Measurements from ENCODE around the gene LILRA5.

LILRA5 gene

GRCh38 chr19:54309811-54310210 lies 3.2 kb downstream of the LILRA5 start:
- TF ChIP-seq, protein P1, sequence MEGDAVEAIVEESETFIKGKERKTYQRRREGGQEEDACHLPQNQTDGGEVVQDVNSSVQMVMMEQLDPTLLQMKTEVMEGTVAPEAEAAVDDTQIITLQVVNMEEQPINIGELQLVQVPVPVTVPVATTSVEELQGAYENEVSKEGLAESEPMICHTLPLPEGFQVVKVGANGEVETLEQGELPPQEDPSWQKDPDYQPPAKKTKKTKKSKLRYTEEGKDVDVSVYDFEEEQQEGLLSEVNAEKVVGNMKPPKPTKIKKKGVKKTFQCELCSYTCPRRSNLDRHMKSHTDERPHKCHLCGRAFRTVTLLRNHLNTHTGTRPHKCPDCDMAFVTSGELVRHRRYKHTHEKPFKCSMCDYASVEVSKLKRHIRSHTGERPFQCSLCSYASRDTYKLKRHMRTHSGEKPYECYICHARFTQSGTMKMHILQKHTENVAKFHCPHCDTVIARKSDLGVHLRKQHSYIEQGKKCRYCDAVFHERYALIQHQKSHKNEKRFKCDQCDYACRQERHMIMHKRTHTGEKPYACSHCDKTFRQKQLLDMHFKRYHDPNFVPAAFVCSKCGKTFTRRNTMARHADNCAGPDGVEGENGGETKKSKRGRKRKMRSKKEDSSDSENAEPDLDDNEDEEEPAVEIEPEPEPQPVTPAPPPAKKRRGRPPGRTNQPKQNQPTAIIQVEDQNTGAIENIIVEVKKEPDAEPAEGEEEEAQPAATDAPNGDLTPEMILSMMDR (IDR thresholded peaks at IDR 0.05; ENCODE audit: low read length) = no peak
- TF ChIP-seq EZH2phosphoT487 (IDR thresholded peaks at IDR 0.05; ENCODE audit: low read length) (no peak), EZH2 (optimal IDR thresholded peaks at IDR 0.05; ENCODE audit: low read depth, low read length) (no peak)
- Histone ChIP-seq H3K9me2 (replicated peaks; ENCODE audit: insufficient read depth, low read length) (no peaks in the 10 kb centered on the region), H3K79me2 (ENCODE audit: low read length) (no peaks in the 10 kb centered on the region), H2AFZ (ENCODE audit: low read length) (no peak overlapping the region), H3K9me3 (replicated peaks; ENCODE audit: insufficient read depth, low read length) (no peaks in the 10 kb centered on the region), H4K20me1 (ENCODE audit: insufficient read depth, low read length) (no peaks in the 10 kb centered on the region), H3K27me3 (replicated peaks; ENCODE audit: insufficient read depth, low read length) (peaks cover 72% of the 10 kb centered on the region), H3K4me1 (ENCODE audit: low read length) (no peaks in the 10 kb centered on the region), H3F3A (ENCODE audit: insufficient read depth, low read length) (no peaks in the 10 kb centered on the region), H3K27ac (ENCODE audit: low read length) (no peak overlapping the region), H3K36me3 (replicated peaks; ENCODE audit: insufficient read depth, low read length) (no peaks in the 10 kb centered on the region), H3K4me2 (ENCODE audit: low read depth, low read length) (no peak overlapping the region), H3K9ac (ENCODE audit: low read length) (no peak overlapping the region), H3K4me3 (ENCODE audit: low read length) (no peak overlapping the region)
- no peak for DNase-seq

DNA sequence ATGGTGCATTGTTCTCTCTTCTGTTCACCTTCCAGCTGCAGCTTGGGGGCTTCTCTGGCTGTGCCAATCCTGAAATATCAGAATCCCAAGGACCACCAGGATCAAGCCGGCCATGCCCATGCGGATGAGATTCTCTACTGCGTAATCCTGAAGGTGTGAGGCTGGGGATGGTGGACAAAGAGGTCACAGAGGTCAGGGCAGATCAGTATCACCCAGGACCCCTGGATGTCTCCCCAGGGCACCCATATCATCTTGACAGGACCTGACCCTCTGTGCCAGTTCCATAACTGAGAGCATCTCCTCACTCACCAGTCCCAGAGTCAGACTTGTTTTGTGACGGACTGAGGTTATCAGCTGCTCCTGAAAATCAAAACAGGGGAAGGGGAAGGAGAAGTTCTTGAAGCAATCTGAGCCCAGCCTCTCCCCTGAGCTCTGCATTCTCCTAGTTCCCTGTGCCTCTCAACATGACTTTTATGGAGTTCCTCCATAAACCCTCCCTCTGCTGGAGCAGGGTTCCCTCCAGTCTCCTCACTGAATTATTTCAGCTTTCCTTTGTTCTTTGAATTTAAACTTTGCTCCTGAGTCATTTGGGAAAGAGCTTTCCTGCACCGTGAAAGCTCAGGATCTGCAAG lies 5.5 kb downstream of the LILRA5 start:
- peaks cover 63% of the 10 kb centered on the region for H3K27me3 ChIP-seq (replicated peaks; ENCODE audit: insufficient read depth, low read length)
- no peaks in the 10 kb centered on the region for H3F3A ChIP-seq (ENCODE audit: insufficient read depth, low read length)
- no peaks in the 10 kb centered on the region for H3K79me2 ChIP-seq (ENCODE audit: low read length)
- no peaks in the 10 kb centered on the region for H3K9me3 ChIP-seq (replicated peaks; ENCODE audit: insufficient read depth, low read length)
- H3K27ac ChIP-seq (ENCODE audit: low read length) = no peak overlapping the region
- no peak for DNase-seq
- no peak for TF ChIP-seq EZH2 (optimal IDR thresholded peaks at IDR 0.05; ENCODE audit: low read depth, low read length)
- TF ChIP-seq EZH2phosphoT487 (IDR thresholded peaks at IDR 0.05; ENCODE audit: low read length) = no peak
- TF ChIP-seq, protein P1 (IDR thresholded peaks at IDR 0.05; ENCODE audit: low read length) = no peak
- H3K4me2 ChIP-seq (ENCODE audit: low read depth, low read length) = no peak overlapping the region
- H3K4me3 ChIP-seq (ENCODE audit: low read length) = no peak overlapping the region
- H3K36me3 ChIP-seq (replicated peaks; ENCODE audit: insufficient read depth, low read length) = no peaks in the 10 kb centered on the region
- no peak overlapping the region for H3K9ac ChIP-seq (ENCODE audit: low read length)
- H3K9me2 ChIP-seq (replicated peaks; ENCODE audit: insufficient read depth, low read length) = no peaks in the 10 kb centered on the region
- H4K20me1 ChIP-seq (ENCODE audit: insufficient read depth, low read length) = no peaks in the 10 kb centered on the region
- no peak overlapping the region for H2AFZ ChIP-seq (ENCODE audit: low read length)
- no peaks in the 10 kb centered on the region for H3K4me1 ChIP-seq (ENCODE audit: low read length)

GRCh38 chr19:54305141-54305540 lies 7.8 kb downstream of the LILRA5 start:
- H3K79me2 ChIP-seq (ENCODE audit: low read length) = no peaks in the 10 kb centered on the region
- peaks cover 66% of the 10 kb centered on the region for H3K27me3 ChIP-seq (replicated peaks; ENCODE audit: insufficient read depth, low read length)
- H3K4me3 ChIP-seq (ENCODE audit: low read length) = no peak overlapping the region
- H3K9me3 ChIP-seq (replicated peaks; ENCODE audit: insufficient read depth, low read length) = no peaks in the 10 kb centered on the region
- no peaks in the 10 kb centered on the region for H3K36me3 ChIP-seq (replicated peaks; ENCODE audit: insufficient read depth, low read length)
- H2AFZ ChIP-seq (ENCODE audit: low read length) = no peak overlapping the region
- H3K4me2 ChIP-seq (ENCODE audit: low read depth, low read length) = no peak overlapping the region
- no peaks in the 10 kb centered on the region for H4K20me1 ChIP-seq (ENCODE audit: insufficient read depth, low read length)
- no peaks in the 10 kb centered on the region for H3F3A ChIP-seq (ENCODE audit: insufficient read depth, low read length)
- H3K27ac ChIP-seq (ENCODE audit: low read length) = no peak overlapping the region
- no peak overlapping the region for H3K9ac ChIP-seq (ENCODE audit: low read length)
- TF ChIP-seq, protein P1 (IDR thresholded peaks at IDR 0.05; ENCODE audit: low read length) = no peak
- TF ChIP-seq EZH2 (optimal IDR thresholded peaks at IDR 0.05; ENCODE audit: low read depth, low read length) (no peak), EZH2phosphoT487 (IDR thresholded peaks at IDR 0.05; ENCODE audit: low read length) (no peak)
- no peaks in the 10 kb centered on the region for H3K9me2 ChIP-seq (replicated peaks; ENCODE audit: insufficient read depth, low read length)
- no peaks in the 10 kb centered on the region for H3K4me1 ChIP-seq (ENCODE audit: low read length)
- no peak for DNase-seq
